Activated CD4-positive, alpha-beta T cell treated with anti-CD3 and anti-CD28 coated beads for 24 hours (primary cell): Measurements from ENCODE around the gene ENTHD1.
"Not testable (repeated sequence)": the region's sequence is repeated elsewhere in the genome, so short reads cannot be mapped to it uniquely, and the experiment has no call there.

Experiments used
- DNase-seq, 2 donors: peaks; one replicate each; pipeline ENCODE4 v3.0.0-alpha.2; 2020; ENCODE audit warnings: low read depth in 2 of 2

ENTHD1 gene

DNA sequence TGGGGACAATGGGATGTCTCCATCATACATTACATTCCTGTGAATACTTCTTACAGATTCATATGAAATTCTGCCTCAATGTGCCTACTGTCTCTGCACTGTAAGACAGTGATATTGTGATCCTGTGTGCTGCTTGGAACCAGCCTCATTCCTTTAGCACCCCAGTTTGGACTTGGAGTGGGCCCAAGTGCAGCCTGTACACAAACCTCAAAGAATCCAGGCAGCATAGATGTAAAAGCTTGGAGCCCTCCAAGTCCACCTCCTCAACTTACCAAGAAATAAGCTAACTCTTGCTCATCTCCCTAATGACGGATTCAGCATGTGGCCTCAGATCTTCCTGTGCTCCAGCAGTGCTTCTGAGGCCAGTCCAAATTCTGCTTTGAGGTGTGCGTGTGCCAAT lies 31.7 kb upstream of the ENTHD1 start:
- DNase-seq = no peak

- DNase-seq = no peak
Observed at GRCh38 chr22:39924286-39924685, 30.7 kb upstream of the ENTHD1 start.

DNA sequence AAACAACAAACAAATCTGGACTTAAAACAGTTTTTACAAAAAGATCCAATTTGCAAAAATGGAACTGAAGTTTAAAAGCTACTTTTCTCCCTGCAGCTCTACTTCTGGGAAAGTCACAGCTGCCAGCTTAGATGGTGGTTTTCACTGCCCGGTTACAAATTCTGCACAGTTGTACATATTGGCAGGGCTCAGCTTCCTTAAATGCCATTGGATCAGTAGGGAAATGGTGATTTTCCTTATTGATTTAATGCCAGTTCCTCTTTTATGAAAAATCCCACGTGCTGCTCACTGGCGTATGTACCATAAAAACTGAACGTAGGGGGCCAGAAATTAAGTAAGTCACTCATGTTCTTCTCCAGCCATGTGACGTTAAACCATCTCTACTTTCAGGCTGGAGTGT lies 30.1 kb upstream of the ENTHD1 start:
- DNase-seq = no peak

DNA sequence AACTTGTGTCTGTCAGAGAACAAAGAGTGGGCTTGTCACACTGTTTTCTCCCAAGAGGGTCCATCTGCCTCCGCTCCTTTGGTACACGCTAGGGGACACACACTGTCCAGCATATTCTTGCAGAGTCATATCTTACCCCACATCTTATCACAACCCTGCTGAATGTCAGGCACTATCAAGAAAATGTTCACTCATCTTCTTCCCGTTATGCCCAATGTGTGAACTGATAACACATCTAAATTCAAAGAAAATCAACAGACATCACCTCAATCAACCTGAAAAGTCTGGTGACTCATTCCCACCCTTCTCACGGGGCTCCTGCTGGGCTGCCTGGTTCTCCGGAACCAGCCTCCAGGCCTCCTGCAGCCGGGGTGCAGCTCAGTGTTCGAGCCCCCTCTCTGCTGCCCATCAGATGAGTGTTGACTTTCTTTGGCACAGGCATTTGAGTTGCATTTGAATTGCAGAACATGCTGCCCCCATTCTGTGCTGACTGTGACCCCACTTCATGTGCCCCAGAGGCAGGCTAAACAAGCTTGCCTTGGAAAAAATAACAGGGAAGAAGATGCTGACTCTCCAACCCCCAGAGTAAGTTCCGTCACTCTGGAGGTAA lies 26.7 kb upstream of the ENTHD1 start:
- peak; percentile 54 for DNase-seq

DNA sequence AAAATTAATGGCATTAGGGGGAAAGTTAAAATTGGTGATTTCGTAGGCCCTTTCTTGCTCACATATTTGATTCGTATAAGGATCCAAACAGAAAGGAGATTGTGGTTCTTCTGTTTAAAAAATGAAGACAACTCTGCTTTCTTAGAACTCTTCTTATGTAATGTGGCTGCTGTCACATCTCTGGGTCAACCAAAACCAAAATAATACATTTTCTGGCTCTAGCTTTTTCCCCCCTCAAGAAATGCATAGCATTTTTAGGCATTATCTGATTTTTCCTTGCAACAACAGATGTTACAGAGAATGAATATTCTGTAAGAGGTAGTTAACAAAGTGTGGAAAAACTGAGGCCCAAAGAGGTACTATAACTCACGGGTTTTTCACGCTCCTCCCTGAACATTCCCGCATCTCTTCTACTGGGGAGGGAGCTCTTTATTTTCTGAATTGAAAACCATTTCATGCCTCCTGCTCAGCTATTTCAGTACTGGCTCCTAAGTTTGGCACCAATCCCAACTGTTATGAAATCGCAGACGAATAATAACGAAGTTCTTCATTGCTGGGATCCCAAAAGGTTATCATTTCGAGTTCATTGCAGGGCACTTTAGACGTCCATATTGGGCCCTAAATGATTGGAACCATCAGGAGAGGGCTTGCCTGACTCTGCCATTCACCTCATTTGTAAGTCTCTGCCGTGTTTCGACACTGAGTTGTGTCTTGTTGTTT lies 24.4 kb upstream of the ENTHD1 start:
- no peak for DNase-seq

- no peak for DNase-seq
Observed at GRCh38 chr22:39917197-39917643, 23.7 kb upstream of the ENTHD1 start.

DNA sequence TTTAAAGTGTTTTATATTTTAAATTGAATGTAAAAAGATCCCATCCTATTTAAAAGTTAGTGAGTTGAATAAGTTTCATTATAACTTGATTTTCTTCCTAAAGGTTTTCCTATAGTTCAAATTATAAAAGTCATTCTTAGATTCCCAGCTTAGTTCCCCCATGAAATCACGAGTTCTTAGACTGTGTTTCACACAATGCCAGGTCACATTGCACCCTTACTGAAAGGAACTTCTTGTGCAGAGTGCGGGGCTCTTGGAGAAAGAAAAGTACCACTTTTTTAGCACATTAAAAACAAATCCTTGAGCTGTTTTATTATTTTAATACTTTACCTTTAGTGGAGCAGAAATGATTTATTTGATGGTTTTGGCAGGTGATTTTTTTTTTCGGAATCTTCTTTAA lies 22.9 kb upstream of the ENTHD1 start:
- no peak for DNase-seq

GRCh38 chr22:39915295-39915726 lies 21.8 kb upstream of the ENTHD1 start:
- DNase-seq = no peak

GRCh38 chr22:39914584-39914983 lies 21.0 kb upstream of the ENTHD1 start:
- DNase-seq = no peak

DNA sequence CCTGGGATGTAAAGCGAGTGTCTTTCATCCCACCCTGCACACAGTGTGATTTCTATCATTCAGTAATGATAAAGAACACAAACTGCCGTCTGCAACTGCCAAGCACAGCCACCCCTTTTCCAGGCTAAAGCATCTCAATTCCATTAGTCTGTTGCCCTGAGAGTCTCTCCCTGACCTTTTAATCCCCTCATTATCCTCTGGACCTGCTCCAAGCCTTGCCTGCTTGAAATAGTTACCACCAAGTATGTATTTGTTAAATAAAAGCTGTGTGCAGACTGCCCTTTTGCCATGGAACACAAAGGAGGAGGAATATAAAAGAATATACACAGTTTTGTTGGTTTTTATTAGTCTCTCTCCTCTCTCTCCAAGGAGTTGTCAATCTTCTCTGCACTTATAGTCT lies 20.3 kb upstream of the ENTHD1 start:
- DNase-seq = no peak

DNA sequence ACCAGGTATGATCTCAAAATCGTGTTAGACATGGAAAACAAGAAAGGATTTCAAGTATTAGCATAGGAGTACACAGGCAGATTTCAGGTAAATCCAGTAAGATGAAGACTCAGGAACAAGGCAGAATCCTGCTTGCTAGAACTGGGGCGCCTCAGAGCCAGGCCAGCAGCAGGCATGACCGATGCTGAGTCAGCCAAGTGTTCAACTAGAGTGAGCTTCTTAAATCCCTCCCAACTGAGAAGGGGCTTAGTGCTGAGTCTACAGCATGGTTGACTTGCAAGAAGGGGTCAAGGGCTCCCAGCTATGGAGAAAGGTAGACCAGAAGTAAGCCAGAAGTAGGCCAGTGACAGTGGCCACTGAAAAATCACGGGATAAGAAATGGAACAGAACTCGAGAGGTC lies 19.8 kb upstream of the ENTHD1 start:
- DNase-seq = no peak

DNA sequence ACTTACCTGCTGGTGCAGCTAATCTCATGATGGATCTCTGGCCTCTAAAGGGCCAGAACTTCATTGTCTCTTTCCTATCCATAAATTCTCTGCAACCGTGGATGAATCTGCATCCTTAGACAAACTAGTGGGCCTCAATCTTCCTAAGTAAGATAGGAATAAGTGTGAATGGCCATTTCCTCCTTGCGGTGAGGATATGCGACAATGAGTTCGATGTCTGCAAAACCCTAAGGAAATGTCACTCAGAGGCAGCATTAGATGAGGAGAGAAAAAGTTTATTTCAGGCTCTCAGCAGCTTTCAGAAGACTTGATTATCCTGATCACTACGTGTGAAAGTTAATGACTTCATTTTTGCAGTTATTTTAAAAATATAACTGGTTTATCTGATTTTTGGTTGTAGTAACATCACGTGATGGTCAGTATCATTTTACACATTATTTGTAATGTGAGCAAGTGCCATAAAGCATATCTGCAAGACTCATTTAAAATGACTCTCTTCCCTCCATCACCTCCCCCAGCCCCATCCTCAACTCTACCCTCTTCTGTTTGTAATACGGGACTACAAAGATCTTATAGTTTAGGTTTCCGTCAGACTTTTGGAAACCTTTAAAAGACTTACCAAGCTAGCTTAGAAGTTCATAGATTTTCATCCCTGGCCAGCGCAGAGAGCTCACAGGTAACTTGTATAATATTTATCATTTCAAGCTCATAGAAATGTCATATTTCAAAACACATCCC lies 17.5 kb upstream of the ENTHD1 start:
- DNase-seq = no peak

GRCh38 chr22:39908737-39909136 lies 15.2 kb upstream of the ENTHD1 start:
- DNase-seq = no peak

DNA sequence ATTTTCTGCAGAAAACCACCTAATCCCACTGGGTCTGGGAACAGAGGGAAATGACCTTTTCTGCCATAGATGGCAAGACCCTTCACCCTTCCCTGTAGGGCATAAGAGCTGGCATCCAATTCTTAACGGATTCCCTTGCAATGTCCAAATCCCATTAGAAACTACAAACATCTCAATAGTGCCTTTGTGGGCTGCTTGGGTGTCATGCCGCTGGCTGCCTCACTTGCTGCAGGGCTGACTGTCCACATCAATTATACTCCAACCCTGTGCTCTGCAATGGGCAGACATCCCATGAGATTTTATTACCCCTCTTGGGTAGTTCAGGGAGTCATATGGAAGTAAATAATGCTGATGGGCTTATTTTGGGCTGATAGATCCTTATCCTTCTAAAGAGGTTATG lies 14.6 kb upstream of the ENTHD1 start:
- DNase-seq = no peak

- DNase-seq = no peak
Observed at GRCh38 chr22:39907605-39908097, 14.1 kb upstream of the ENTHD1 start.

DNA sequence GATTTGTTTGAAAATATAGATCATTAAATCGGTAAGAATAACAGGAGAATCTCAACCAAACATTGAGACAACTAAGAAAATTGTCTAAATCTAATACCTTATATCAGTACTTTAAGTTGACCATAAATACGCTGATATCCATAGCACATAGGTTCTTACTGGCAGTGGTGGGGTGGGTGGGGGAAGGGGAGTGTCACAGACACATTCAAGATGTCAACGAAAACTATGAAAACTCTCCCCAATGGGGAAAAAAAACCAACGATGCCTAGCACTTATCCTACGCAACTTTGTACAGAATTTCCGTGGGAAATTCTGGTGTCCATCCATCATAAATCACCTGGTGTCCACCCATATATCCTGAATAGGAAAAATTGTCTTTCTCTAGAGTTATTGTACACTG lies 13.5 kb upstream of the ENTHD1 start:
- no peak for DNase-seq

DNA sequence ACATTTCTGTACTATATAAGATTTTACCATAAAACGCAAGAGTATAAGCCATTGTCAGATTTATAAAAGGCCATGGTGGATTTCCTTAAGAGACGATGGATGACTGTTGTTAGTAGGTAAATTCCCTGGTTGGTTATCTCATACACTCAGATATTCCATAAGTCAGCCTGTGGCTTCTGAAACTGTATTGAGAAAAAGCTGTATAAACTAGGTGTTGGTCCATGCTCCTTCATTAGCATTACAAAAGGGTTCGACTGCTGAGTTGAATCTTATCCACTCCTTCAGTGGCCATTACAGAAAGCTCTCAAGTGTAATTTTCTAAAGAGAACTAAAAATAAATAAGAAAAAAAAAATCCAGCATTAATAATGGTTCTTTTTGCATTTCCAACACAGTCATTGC lies 12.6 kb upstream of the ENTHD1 start:
- DNase-seq = no peak

DNA sequence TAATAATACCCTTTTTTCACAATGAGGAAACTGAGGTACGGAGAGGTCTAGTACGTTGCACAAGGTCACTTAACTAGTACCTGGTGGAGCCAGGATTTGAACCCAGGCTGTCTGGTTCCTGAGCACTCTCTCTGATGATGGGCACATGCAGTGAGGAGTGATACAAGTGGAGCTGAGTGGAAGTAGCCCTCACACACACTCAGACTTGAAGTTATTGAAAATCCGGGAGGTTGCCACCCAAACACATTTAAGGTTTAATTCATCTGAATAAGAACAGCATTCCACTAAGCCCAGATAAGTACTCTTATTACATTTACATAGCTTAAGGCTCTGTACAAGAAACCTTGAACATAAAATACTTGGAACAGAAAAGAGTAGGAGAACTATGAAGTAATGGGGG lies 12.1 kb upstream of the ENTHD1 start:
- no peak for DNase-seq

GRCh38 chr22:39904862-39905261 lies 11.3 kb upstream of the ENTHD1 start:
- DNase-seq = no peak

DNA sequence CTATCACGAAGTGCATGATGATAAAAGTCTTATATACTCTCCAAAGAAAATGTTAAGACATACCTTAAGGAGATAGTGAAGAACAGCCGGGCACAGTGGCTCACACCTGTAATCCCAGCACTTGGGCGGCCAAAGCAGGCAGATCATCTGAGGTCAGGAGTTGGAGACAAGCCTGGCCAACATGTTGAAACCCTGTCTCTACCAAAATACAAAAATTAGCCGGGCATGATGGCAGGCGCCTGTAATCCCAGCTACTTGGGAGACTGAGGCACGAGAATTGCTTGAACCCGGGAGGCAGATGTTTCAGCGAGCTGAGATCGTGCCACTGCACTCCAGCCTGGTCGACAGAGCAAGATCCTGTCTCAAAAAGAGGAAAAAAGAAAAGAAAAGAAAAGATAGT lies 10.5 kb upstream of the ENTHD1 start:
- not testable (repeated sequence) for DNase-seq

- DNase-seq = no peak
Observed at GRCh38 chr22:39901565-39902146, 8.1 kb upstream of the ENTHD1 start.
